H9 (cell line): ENCODE results near the gene SLC29A1. TPM values are rescaled to one million over a fixed set of nuclear protein-coding genes. Genes with fewer than 3 reads are reported as not detected.

ENCODE experiments used
- DNase-seq: peaks from one replicate; pipeline ENCODE4 v3.0.0-alpha.2; 2017
- H2AFZ ChIP-seq: one replicate; pipeline ENCODE4 v1.6.1; 2013; ENCODE audit warnings: mild to moderate bottlenecking, low read length, control low read depth, moderate library complexity
- H2AK5ac ChIP-seq: 2 replicates; pipeline ENCODE4 v1.6.1; 2013; ENCODE audit warnings: low read length, control low read depth, mixed read lengths; ENCODE audit not compliant: insufficient read length
- H2BK120ac ChIP-seq: one replicate; pipeline ENCODE4 v1.6.1; 2013; ENCODE audit warnings: low read depth, mild to moderate bottlenecking, low read length, control low read depth, inconsistent platforms; ENCODE audit not compliant: poor library complexity, severe bottlenecking
- H2BK12ac ChIP-seq: 2 replicates; pipeline ENCODE4 v1.6.1; 2013; ENCODE audit warnings: low read length, control low read depth, mixed read lengths, low read depth; ENCODE audit not compliant: insufficient read length
- H2BK15ac ChIP-seq: 2 replicates; pipeline ENCODE4 v1.6.1; 2013; ENCODE audit warnings: low read depth, low read length, control low read depth
- H2BK20ac ChIP-seq: one replicate; pipeline ENCODE4 v1.6.1; 2013; ENCODE audit warnings: low read depth, mild to moderate bottlenecking, low read length, control low read depth, inconsistent platforms; ENCODE audit not compliant: poor library complexity, severe bottlenecking
- H2BK5ac ChIP-seq: 2 replicates; pipeline ENCODE4 v1.6.1; 2013; ENCODE audit warnings: low read length, control low read depth, mixed read lengths; ENCODE audit not compliant: insufficient read length
- H3K14ac ChIP-seq: 2 replicates; pipeline ENCODE4 v1.6.1; 2013; ENCODE audit warnings: low read length, control low read depth; ENCODE audit not compliant: insufficient read depth
- H3K18ac ChIP-seq: 2 replicates; pipeline ENCODE4 v1.6.1; 2013; ENCODE audit warnings: low read depth, mild to moderate bottlenecking, mixed read lengths, low read length, control low read depth; ENCODE audit not compliant: insufficient read length
- H3K23ac ChIP-seq: 2 replicates; pipeline ENCODE4 v1.6.1; 2013; ENCODE audit warnings: low read length, control low read depth, mixed read lengths, low read depth; ENCODE audit not compliant: insufficient read length
- H3K23me2 ChIP-seq: 2 replicates; pipeline ENCODE4 v1.6.1; 2013; ENCODE audit warnings: low read depth, mild to moderate bottlenecking, mixed read lengths, low read length, control low read depth; ENCODE audit not compliant: insufficient read length, poor library complexity, severe bottlenecking
- H3K27ac ChIP-seq: 2 replicates; pipeline ENCODE4 v1.5.1; 2013; ENCODE audit warnings: low read length, control low read depth, mixed read lengths, low read depth; ENCODE audit not compliant: insufficient read length
- H3K27me3 ChIP-seq: 2 replicates; pipeline ENCODE4 v1.6.1; 2013; ENCODE audit warnings: low read length, control low read depth, inconsistent platforms; ENCODE audit not compliant: insufficient read depth
- H3K4ac ChIP-seq: 2 replicates; pipeline ENCODE4 v1.6.1; 2013; ENCODE audit warnings: low read depth, mild to moderate bottlenecking, control low read depth, inconsistent platforms, low read length, moderate library complexity
- H3K4me1 ChIP-seq: 2 replicates; pipeline ENCODE4 v1.6.1; 2013; ENCODE audit warnings: low read length, control low read depth, inconsistent platforms; ENCODE audit not compliant: insufficient read depth
- H3K4me2 ChIP-seq: 2 replicates; pipeline ENCODE4 v1.6.1; 2013; ENCODE audit warnings: low read length, control low read depth, mixed read lengths; ENCODE audit not compliant: insufficient read length, insufficient read depth
- H3K56ac ChIP-seq: 2 replicates; pipeline ENCODE4 v1.6.1; 2013; ENCODE audit warnings: low read depth, mild to moderate bottlenecking, mixed read lengths, low read length, control low read depth; ENCODE audit not compliant: insufficient read length
- H3K79me1 ChIP-seq: 2 replicates; pipeline ENCODE4 v1.6.1; 2013; ENCODE audit warnings: low read depth, mild to moderate bottlenecking, moderate library complexity, low read length, control low read depth, inconsistent platforms; ENCODE audit not compliant: insufficient read depth, poor library complexity, severe bottlenecking
- H3K79me2 ChIP-seq: 2 replicates; pipeline ENCODE4 v1.6.1; 2013; ENCODE audit warnings: low read length, control low read depth, inconsistent platforms; ENCODE audit not compliant: insufficient read depth
- H3K9ac ChIP-seq: 2 replicates; pipeline ENCODE4 v1.6.1; 2013; ENCODE audit warnings: low read length, control low read depth, mixed read lengths; ENCODE audit not compliant: insufficient read length; ENCODE audit errors: extremely low read depth
- H3K9me3 ChIP-seq: one replicate; pipeline ENCODE4 v1.6.1; 2013; ENCODE audit warnings: low read depth, low read length, inconsistent platforms; ENCODE audit not compliant: control insufficient read depth
- H3T11ph ChIP-seq: one replicate; pipeline ENCODE4 v1.6.1; 2013; ENCODE audit warnings: mild to moderate bottlenecking, low read length, control low read depth, inconsistent platforms
- H4K20me1 ChIP-seq: one replicate; pipeline ENCODE4 v1.6.1; 2013; ENCODE audit not compliant: control insufficient read depth, insufficient read length, insufficient read depth
- H4K5ac ChIP-seq: 2 replicates; pipeline ENCODE4 v1.6.1; 2013; ENCODE audit warnings: low read depth, mild to moderate bottlenecking, mixed read lengths, low read length, control low read depth; ENCODE audit not compliant: insufficient read length
- H4K8ac ChIP-seq: replicated peaks from 2 replicates; pipeline ENCODE4 v1.6.1; 2013; ENCODE audit warnings: low read length, control low read depth, mixed read lengths, low read depth; ENCODE audit not compliant: insufficient read length
- H4K91ac ChIP-seq: 2 replicates; pipeline ENCODE4 v1.6.1; 2013; ENCODE audit warnings: low read depth, mild to moderate bottlenecking, moderate library complexity, mixed read lengths, low read length, control low read depth; ENCODE audit not compliant: insufficient read length
- H3K27ac Mint-ChIP-seq, 3 experiments: 2 replicates in 2 of 3; 3 replicates in 1 of 3; pipeline ENCODE4 v1.8.0; 2020 to 2021; ENCODE audit warnings: mixed read lengths in 3 of 3, mild to moderate bottlenecking in 1 of 3, moderate library complexity in 1 of 3
- H3K27me3 Mint-ChIP-seq: 2 replicates; pipeline ENCODE4 v1.8.0; 2021; ENCODE audit warnings: low read depth, mild to moderate bottlenecking, moderate library complexity, mixed read lengths
- H3K36me3 Mint-ChIP-seq, 3 experiments: 2 replicates in 2 of 3; 3 replicates in 1 of 3; pipeline ENCODE4 v1.8.0; 2020 to 2021; ENCODE audit warnings: low read depth in 3 of 3, mixed read lengths in 3 of 3; ENCODE audit not compliant: insufficient read depth in 1 of 3
- H3K4me1 Mint-ChIP-seq, 2 experiments: 2 replicates each; pipeline ENCODE4 v1.8.0; 2020; ENCODE audit warnings: mixed read lengths in 2 of 2
- H3K4me3 Mint-ChIP-seq, 2 experiments: 2 replicates in 1 of 2; 3 replicates in 1 of 2; pipeline ENCODE4 v1.8.0; 2020 to 2021; ENCODE audit warnings: mild to moderate bottlenecking in 2 of 2, mixed read lengths in 2 of 2, moderate library complexity in 1 of 2
- H3K9me3 Mint-ChIP-seq, 2 experiments: 2 replicates in 1 of 2; 3 replicates in 1 of 2; pipeline ENCODE4 v1.8.0; 2020; ENCODE audit warnings: mild to moderate bottlenecking in 2 of 2, mixed read lengths in 2 of 2, moderate library complexity in 1 of 2
- WGBS: extraction: QIAGEN DNeasy Blood & Tissue Kit; methylation state at CpG from one replicate; pipeline ENCODE4 v1.1.7; 2013; ENCODE audit warnings: missing lambda C conversion rate, low lambda C conversion rate, mixed read lengths; ENCODE audit not compliant: insufficient read length; ENCODE audit errors: extremely low coverage; 5-methylcytosine and 5-hydroxymethylcytosine counted together
- total RNA-seq: library from RNA; stranded (reverse); gene quantifications from 2 replicates; pipeline ENCODE4 v1.2.1, GENCODE V29; 2021
- TF ChIP-seq, protein P1 (sequence below): fragments of 200-600 bp; sonication (generic); conservative IDR thresholded peaks from 3 replicates; pipeline ENCODE4 v1.8.0; 2021; ENCODE audit warnings: antibody characterized with exemption, mild to moderate bottlenecking

Gene SLC29A1
- total RNA-seq, 1 experiment from 2014 or later: 124 TPM

DNA sequence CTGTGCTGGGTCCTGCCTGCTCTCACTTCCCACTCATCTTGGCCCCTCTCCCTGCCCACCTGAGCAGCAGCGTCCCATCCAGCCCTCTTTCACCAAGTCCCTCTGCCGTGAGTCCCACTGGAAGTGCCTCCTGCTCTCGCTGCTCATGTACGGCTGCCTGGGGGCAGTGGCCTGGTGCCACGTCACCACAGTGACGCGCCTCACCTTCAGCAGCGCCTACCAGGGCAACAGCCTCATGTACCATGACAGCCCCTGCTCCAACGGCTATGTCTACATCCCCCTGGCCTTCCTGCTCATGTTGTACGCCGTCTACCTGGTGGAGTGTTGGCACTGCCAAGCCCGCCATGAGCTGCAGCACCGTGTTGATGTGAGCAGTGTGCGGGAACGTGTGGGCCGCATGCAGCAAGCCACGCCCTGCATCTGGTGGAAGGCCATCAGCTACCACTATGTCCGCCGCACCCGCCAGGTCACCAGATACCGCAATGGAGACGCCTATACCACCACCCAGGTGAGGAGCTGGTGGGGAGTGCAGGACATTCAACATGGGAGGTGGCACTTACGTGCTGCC lies 49.7 kb downstream of the SLC29A1 start:
- Mint-ChIP-seq H3K36me3 (no peaks in the 10 kb centered on the region; a peak in 1 of 7 replicates), H3K4me1 (peaks cover 26 to 42% of the 10 kb centered on the region in 2 experiments), H3K9me3 (no peaks in the 10 kb centered on the region), H3K27ac (no peak overlapping the region; a peak in 1 of 7 replicates), H3K27me3 (peaks cover 22% of the 10 kb centered on the region), H3K4me3 (no peak overlapping the region)
- Histone ChIP-seq H3K27ac (no peak overlapping the region), H3K79me1 (no peaks in the 10 kb centered on the region), H3K23ac (no peak overlapping the region), H4K5ac (no peak overlapping the region), H2BK5ac (no peak overlapping the region), H3K4me2 (no peak overlapping the region), H3K14ac (no peak overlapping the region), H2AFZ (no peak overlapping the region), H3K56ac (no peak overlapping the region), H2BK20ac (no peak overlapping the region), H3K18ac (no peak overlapping the region), H2BK120ac (no peak overlapping the region), H2AK5ac (no peak overlapping the region), H4K91ac (no peak overlapping the region), H2BK15ac (no peak overlapping the region), H3T11ph (no peak overlapping the region), H3K79me2 (no peaks in the 10 kb centered on the region), H3K27me3 (peaks cover 7% of the 10 kb centered on the region; the same call in 1 of the 2 replicates), H3K4ac (no peak overlapping the region), H2BK12ac (no peak overlapping the region), H3K9me3 (no peaks in the 10 kb centered on the region), H4K20me1 (no peaks in the 10 kb centered on the region), H3K9ac (no peak overlapping the region), H4K8ac (no peak overlapping the region), H3K23me2 (peaks cover 5% of the 10 kb centered on the region), H3K4me1 (peaks cover 12% of the 10 kb centered on the region; the same call in 1 of the 2 replicates)
- WGBS: no CpG with 5 or more reads among the region's 23 CpGs
- no peak for DNase-seq
- TF ChIP-seq, protein P1, sequence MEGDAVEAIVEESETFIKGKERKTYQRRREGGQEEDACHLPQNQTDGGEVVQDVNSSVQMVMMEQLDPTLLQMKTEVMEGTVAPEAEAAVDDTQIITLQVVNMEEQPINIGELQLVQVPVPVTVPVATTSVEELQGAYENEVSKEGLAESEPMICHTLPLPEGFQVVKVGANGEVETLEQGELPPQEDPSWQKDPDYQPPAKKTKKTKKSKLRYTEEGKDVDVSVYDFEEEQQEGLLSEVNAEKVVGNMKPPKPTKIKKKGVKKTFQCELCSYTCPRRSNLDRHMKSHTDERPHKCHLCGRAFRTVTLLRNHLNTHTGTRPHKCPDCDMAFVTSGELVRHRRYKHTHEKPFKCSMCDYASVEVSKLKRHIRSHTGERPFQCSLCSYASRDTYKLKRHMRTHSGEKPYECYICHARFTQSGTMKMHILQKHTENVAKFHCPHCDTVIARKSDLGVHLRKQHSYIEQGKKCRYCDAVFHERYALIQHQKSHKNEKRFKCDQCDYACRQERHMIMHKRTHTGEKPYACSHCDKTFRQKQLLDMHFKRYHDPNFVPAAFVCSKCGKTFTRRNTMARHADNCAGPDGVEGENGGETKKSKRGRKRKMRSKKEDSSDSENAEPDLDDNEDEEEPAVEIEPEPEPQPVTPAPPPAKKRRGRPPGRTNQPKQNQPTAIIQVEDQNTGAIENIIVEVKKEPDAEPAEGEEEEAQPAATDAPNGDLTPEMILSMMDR: no peak
